SK-N-SH treated with all-trans-retinoic acid at 6 μM for 48 hours (cell line): ENCODE measurements around the gene IGFL2.
"Not testable (repeated sequence)": the region's sequence is repeated elsewhere in the genome, so short reads cannot be mapped to it uniquely, and the experiment has no call there.

ENCODE experiments used
- ATAC-seq: fragments of 200-7000 bp; cut with Tn5 transposase; 3 replicates; pipeline ENCODE4 v1.9.1; 2020; ENCODE audit warnings: mild to moderate bottlenecking, moderate library complexity
- ARNTL ChIP-seq: fragments of 450-650 bp; formaldehyde crosslinking; IDR thresholded peaks from 2 replicates; pipeline ENCODE4 v1.5.0; 2020; ENCODE audit warnings: low read depth, mild to moderate bottlenecking, moderate library complexity, borderline replicate concordance
- BACH2 ChIP-seq: fragments of 250-450 bp; sonication (Bioruptor Pico); IDR thresholded peaks from 2 replicates; pipeline ENCODE4 v1.9.0; 2021; ENCODE audit warnings: mild to moderate bottlenecking, borderline replicate concordance
- CSDC2 ChIP-seq: fragments of 250-450 bp; sonication (Bioruptor Pico); IDR thresholded peaks from 2 replicates; pipeline ENCODE4 v1.5.0; 2020; ENCODE audit warnings: mild to moderate bottlenecking, moderate library complexity
- ESRRG ChIP-seq: fragments of 250-450 bp; sonication (Bioruptor Pico); IDR thresholded peaks from 2 replicates; pipeline ENCODE4 v1.6.1; 2021; ENCODE audit warnings: mild to moderate bottlenecking
- GLIS3 ChIP-seq: fragments of 250-450 bp; sonication (Bioruptor Pico); IDR thresholded peaks from 2 replicates; pipeline ENCODE4 v1.5.0; 2020; ENCODE audit warnings: mild to moderate bottlenecking, moderate library complexity
- ISL1 ChIP-seq: fragments of 250-450 bp; sonication (Bioruptor Pico); IDR thresholded peaks from 2 replicates; pipeline ENCODE4 v2.1.2; 2022; ENCODE audit warnings: mild to moderate bottlenecking, moderate library complexity
- OSR1 ChIP-seq: fragments of 250-450 bp; sonication (Bioruptor Pico); IDR thresholded peaks from 2 replicates; pipeline ENCODE4 v1.8.0; 2022; ENCODE audit warnings: moderate library complexity, mild to moderate bottlenecking, inconsistent platforms
- PPARA ChIP-seq: fragments of 250-450 bp; sonication (Bioruptor Pico); IDR thresholded peaks from 2 replicates; pipeline ENCODE4 v1.5.0; 2020; ENCODE audit warnings: mild to moderate bottlenecking, borderline replicate concordance
- RARB ChIP-seq: fragments of 250-450 bp; sonication (Bioruptor Pico); IDR thresholded peaks from 2 replicates; pipeline ENCODE4 v1.8.0; 2021; ENCODE audit warnings: mild to moderate bottlenecking, moderate library complexity
- TCF4 ChIP-seq: fragments of 250-450 bp; sonication (Bioruptor Pico); IDR thresholded peaks from 2 replicates; pipeline ENCODE4 v1.8.0; 2021; ENCODE audit warnings: mild to moderate bottlenecking, moderate library complexity, borderline replicate concordance
- ZC3H10 ChIP-seq: fragments of 250-450 bp; sonication (Bioruptor Pico); IDR thresholded peaks from 2 replicates; pipeline ENCODE4 v1.5.1; 2021; ENCODE audit warnings: mild to moderate bottlenecking, moderate library complexity
- ZFP3 ChIP-seq: fragments of 250-450 bp; sonication (Bioruptor Pico); IDR thresholded peaks from 2 replicates; pipeline ENCODE4 v1.5.0; 2020; ENCODE audit warnings: mild to moderate bottlenecking, moderate library complexity
- ZFP30 ChIP-seq: fragments of 450-650 bp; formaldehyde crosslinking; IDR thresholded peaks from 2 replicates; pipeline ENCODE4 v1.5.0; 2022; ENCODE audit warnings: mild to moderate bottlenecking, moderate library complexity
- ZNF565 ChIP-seq: fragments of 450-650 bp; formaldehyde crosslinking; conservative IDR thresholded peaks from 2 replicates; pipeline ENCODE4 v1.5.0; 2020; ENCODE audit warnings: low read depth, mild to moderate bottlenecking, moderate library complexity
- ZNF70 ChIP-seq: fragments of 450-650 bp; formaldehyde crosslinking; IDR thresholded peaks from 2 replicates; pipeline ENCODE4 v1.5.0; 2020; ENCODE audit warnings: mild to moderate bottlenecking, moderate library complexity
- ZNF8 ChIP-seq: fragments of 450-650 bp; formaldehyde crosslinking; IDR thresholded peaks from 2 replicates; pipeline ENCODE4 v1.5.0; 2020; ENCODE audit warnings: mild to moderate bottlenecking, moderate library complexity
- TF ChIP-seq, protein P1 (sequence below): fragments of 250-450 bp; sonication (Bioruptor Pico); IDR thresholded peaks from 2 replicates; pipeline ENCODE4 v1.5.1; 2021; ENCODE audit warnings: mild to moderate bottlenecking, moderate library complexity
- TF ChIP-seq, protein P2 (sequence below): fragments of 250-450 bp; sonication (Bioruptor Pico); IDR thresholded peaks from 2 replicates; pipeline ENCODE4 v1.8.0; 2020; ENCODE audit warnings: mild to moderate bottlenecking, moderate library complexity, borderline replicate concordance
- TF ChIP-seq, protein P3 (sequence below): fragments of 250-450 bp; sonication (Bioruptor Pico); IDR thresholded peaks from 2 replicates; pipeline ENCODE4 v1.5.1; 2020; ENCODE audit warnings: low read depth, mild to moderate bottlenecking, moderate library complexity
- TF ChIP-seq, protein P4 (sequence below): fragments of 250-450 bp; sonication (Bioruptor Pico); IDR thresholded peaks from 2 replicates; pipeline ENCODE4 v1.8.0; 2021; ENCODE audit warnings: low read depth, mild to moderate bottlenecking, moderate library complexity, borderline replicate concordance

The IGFL2 gene

DNA sequence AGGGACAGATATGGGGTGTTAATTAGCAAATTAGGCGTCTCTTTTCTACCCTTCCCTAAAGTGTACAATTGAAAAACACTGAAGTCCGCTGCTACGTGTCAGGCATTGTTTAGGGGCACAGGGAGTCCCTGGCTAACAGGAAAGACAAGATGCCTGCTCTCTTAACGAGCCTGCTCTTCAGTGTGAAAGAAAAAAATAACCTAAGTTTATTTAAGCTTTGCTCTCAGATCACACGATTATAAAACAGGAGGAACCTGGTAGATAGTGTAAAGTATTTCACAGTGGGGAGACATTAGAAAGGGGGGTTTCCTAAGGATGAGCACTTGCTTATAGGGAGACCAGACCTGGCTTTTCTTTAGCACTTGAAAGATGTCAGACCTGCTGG lies 38.7 kb downstream of the IGFL2 start (continued):
- no peak for TF ChIP-seq ZC3H10
- TF ChIP-seq BACH2 (CRISPR knock-in tag), result no peak
- no peak for TF ChIP-seq ISL1 (CRISPR knock-in tag)
- TF ChIP-seq ZFP30 (CRISPR knock-in tag), result no peak

DNA sequence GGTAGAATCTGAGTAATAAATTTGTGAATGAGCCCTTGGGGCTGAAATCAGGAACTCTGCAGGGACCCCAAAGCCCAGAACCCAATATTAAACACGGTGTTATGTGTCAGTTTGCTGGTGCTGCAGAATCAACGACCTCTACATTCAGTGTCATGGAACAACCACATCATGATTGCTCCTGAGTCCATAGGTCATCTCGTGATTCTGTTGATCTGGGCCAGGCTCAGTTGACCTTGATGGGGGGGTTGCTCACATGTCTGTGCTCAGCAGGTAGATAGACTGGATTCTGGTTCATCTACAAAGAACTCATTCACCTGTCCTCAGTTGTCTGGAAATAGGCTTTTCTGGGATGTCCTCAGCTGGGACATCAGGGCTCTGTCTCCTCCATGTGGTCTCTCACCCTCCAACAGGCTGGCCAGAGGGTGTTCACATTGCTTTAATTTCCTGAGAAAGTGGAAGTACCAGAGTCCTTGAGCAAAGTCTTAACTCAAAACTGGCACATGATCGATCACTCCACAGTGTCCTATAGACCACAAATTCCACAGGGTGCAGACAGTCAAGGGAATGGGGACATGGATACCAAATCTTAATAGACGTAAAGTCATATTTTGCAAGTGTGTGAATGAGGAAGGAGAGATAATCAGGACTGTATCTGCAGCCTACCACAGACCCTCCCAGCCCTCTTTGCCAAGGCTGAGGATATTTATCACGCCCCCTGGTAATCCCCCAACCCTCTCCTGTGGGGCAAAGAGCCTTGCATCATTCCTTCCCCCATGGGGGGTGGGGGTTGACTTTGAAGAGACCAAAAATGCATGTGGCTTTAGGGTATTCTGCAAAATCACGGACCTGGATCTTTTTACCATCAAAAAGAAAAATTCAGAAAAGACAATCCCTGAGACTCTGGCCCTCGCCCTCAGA lies 42.2 kb downstream of the IGFL2 start:
- ATAC-seq, result no peak
- TF ChIP-seq, protein P1, sequence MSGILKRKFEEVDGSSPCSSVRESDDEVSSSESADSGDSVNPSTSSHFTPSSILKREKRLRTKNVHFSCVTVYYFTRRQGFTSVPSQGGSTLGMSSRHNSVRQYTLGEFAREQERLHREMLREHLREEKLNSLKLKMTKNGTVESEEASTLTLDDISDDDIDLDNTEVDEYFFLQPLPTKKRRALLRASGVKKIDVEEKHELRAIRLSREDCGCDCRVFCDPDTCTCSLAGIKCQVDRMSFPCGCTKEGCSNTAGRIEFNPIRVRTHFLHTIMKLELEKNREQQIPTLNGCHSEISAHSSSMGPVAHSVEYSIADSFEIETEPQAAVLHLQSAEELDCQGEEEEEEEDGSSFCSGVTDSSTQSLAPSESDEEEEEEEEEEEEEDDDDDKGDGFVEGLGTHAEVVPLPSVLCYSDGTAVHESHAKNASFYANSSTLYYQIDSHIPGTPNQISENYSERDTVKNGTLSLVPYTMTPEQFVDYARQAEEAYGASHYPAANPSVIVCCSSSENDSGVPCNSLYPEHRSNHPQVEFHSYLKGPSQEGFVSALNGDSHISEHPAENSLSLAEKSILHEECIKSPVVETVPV (CRISPR knock-in tag), result no peak
- TF ChIP-seq ZFP30 (CRISPR knock-in tag) (no peak), RARB (CRISPR knock-in tag) (no peak), ZNF70 (no peak), GLIS3 (no peak), ZFP3 (CRISPR knock-in tag) (no peak), TCF4 (CRISPR knock-in tag) (no peak), ZNF8 (CRISPR knock-in tag) (no peak), CSDC2 (CRISPR knock-in tag) (no peak), ARNTL (CRISPR knock-in tag) (no peak), ZC3H10 (no peak), BACH2 (CRISPR knock-in tag) (no peak)
- TF ChIP-seq, protein P2, sequence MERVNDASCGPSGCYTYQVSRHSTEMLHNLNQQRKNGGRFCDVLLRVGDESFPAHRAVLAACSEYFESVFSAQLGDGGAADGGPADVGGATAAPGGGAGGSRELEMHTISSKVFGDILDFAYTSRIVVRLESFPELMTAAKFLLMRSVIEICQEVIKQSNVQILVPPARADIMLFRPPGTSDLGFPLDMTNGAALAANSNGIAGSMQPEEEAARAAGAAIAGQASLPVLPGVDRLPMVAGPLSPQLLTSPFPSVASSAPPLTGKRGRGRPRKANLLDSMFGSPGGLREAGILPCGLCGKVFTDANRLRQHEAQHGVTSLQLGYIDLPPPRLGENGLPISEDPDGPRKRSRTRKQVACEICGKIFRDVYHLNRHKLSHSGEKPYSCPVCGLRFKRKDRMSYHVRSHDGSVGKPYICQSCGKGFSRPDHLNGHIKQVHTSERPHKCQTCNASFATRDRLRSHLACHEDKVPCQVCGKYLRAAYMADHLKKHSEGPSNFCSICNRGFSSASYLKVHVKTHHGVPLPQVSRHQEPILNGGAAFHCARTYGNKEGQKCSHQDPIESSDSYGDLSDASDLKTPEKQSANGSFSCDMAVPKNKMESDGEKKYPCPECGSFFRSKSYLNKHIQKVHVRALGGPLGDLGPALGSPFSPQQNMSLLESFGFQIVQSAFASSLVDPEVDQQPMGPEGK, result no peak
- TF ChIP-seq, protein P3, sequence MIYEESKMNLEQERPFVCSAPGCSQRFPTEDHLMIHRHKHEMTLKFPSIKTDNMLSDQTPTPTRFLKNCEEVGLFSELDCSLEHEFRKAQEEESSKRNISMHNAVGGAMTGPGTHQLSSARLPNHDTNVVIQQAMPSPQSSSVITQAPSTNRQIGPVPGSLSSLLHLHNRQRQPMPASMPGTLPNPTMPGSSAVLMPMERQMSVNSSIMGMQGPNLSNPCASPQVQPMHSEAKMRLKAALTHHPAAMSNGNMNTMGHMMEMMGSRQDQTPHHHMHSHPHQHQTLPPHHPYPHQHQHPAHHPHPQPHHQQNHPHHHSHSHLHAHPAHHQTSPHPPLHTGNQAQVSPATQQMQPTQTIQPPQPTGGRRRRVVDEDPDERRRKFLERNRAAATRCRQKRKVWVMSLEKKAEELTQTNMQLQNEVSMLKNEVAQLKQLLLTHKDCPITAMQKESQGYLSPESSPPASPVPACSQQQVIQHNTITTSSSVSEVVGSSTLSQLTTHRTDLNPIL, result no peak
- TF ChIP-seq, protein P4, sequence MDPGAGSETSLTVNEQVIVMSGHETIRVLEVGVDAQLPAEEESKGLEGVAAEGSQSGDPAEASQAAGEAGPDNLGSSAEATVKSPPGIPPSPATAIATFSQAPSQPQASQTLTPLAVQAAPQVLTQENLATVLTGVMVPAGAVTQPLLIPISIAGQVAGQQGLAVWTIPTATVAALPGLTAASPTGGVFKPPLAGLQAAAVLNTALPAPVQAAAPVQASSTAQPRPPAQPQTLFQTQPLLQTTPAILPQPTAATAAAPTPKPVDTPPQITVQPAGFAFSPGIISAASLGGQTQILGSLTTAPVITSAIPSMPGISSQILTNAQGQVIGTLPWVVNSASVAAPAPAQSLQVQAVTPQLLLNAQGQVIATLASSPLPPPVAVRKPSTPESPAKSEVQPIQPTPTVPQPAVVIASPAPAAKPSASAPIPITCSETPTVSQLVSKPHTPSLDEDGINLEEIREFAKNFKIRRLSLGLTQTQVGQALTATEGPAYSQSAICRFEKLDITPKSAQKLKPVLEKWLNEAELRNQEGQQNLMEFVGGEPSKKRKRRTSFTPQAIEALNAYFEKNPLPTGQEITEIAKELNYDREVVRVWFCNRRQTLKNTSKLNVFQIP (CRISPR knock-in tag), result no peak

DNA sequence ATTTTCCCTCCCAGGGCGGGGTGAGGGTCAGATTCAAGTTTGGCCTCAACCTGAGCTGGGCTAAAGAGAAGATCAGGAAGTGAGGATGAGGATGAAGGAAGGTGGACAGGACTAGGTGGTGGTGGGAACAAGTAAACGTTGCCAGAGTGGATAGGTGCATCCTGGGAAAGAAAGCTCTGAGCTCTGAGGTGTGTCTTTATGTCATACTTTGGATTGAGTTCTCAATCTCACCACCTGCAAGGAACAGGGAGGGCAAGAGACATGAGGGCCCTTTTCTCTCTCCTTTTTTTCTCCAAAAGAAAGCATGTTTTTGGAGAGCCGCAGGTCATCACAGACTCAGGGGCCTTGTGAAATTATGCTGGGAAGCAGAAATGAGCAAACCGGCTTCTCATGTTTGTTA lies 43.3 kb downstream of the IGFL2 start:
- no peak for TF ChIP-seq ZNF8 (CRISPR knock-in tag)
- no peak for TF ChIP-seq ZFP30 (CRISPR knock-in tag)
- no peak for TF ChIP-seq ZNF565 (CRISPR knock-in tag)
- TF ChIP-seq ESRRG (CRISPR knock-in tag), result no peak
- TF ChIP-seq TCF4 (CRISPR knock-in tag), result no peak
- no peak for TF ChIP-seq RARB (CRISPR knock-in tag)
- no peak for ATAC-seq

DNA sequence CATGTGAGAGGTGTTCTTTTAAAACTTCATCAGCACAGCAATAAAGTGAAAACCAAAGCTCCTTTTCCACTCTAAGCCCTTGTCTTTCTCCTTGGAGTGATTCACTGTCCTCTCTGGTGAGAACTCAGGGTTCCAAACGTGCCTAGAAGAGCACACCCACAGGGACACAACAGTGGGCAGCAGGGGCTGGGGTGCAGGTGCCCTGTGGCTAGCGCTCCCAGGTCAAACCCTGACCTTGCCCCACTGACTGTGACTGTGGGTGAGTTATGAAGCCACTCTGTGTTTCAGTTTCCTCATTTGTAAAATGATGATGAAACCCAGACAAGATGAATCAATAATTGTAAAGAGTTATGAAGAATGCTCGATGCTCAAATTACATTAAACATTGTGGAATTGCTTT lies 43.9 kb downstream of the IGFL2 start:
- no peak for ATAC-seq
- TF ChIP-seq, protein P3, result no peak
- TF ChIP-seq ZFP30 (CRISPR knock-in tag) (no peak), ZNF565 (CRISPR knock-in tag) (no peak), GLIS3 (no peak), ZC3H10 (no peak), OSR1 (CRISPR knock-in tag) (no peak), RARB (CRISPR knock-in tag) (no peak), TCF4 (CRISPR knock-in tag) (no peak), ZNF70 (no peak), PPARA (CRISPR knock-in tag) (no peak), ARNTL (CRISPR knock-in tag) (no peak)
- TF ChIP-seq, protein P4 (CRISPR knock-in tag), result no peak

DNA sequence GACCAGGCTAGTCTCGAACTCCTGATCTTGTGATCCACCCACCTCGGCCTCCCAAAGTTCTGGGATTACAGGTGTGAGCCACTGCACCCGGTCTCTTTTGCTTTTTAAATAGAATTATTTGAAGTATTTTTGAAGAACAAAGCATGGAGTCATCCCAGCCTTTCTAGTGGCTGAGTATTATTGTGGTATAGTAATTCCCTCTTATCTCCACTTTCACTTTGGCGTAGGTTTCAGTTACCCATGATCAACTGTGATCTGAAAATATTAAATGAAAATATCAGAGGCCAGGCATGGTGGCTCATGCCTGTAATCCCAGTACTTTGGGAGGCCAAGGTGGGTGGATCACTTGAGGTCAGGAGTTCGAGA lies 44.6 kb downstream of the IGFL2 start:
- ATAC-seq, result not testable (repeated sequence)
